Mesendoderm (in vitro differentiated cells): ENCODE results near the gene PRKCA.

Source experiments
- DNase-seq: peaks from one replicate; pipeline ENCODE4 v3.0.0; 2013
- H2AK5ac ChIP-seq: 2 replicates; pipeline ENCODE4 v1.6.1; 2013; ENCODE audit warnings: low read length, inconsistent platforms
- H2BK120ac ChIP-seq: 2 replicates; pipeline ENCODE4 v1.6.1; 2013; ENCODE audit warnings: low read depth, mild to moderate bottlenecking, low read length, moderate library complexity, mixed read lengths
- H2BK15ac ChIP-seq: replicated peaks from 2 replicates; pipeline ENCODE4 v1.6.1; 2013; ENCODE audit warnings: low read depth, mild to moderate bottlenecking, moderate library complexity
- H2BK5ac ChIP-seq: 2 replicates; pipeline ENCODE4 v1.6.1; 2013; ENCODE audit warnings: low read length, inconsistent platforms
- H3K18ac ChIP-seq: 2 replicates; pipeline ENCODE4 v1.6.1; 2013; ENCODE audit warnings: mild to moderate bottlenecking, low read length, mixed read lengths
- H3K23ac ChIP-seq: one replicate; pipeline ENCODE4 v1.6.1; 2013; ENCODE audit warnings: low read length
- H3K27ac ChIP-seq: 2 replicates; pipeline ENCODE4 v1.5.1; 2013; ENCODE audit warnings: low read depth, mild to moderate bottlenecking, inconsistent platforms, low read length, moderate library complexity
- H3K27me3 ChIP-seq: 2 replicates; pipeline ENCODE4 v1.6.1; 2013; ENCODE audit warnings: low read length, control low read depth, mild to moderate bottlenecking, inconsistent platforms; ENCODE audit not compliant: insufficient read depth, poor library complexity
- H3K36me3 ChIP-seq: 2 replicates; pipeline ENCODE4 v1.6.1; 2013; ENCODE audit warnings: low read length, inconsistent platforms; ENCODE audit not compliant: control insufficient read depth, insufficient read depth
- H3K4ac ChIP-seq: one replicate; pipeline ENCODE4 v1.6.1; 2013; ENCODE audit warnings: low read depth, mild to moderate bottlenecking, low read length, moderate library complexity
- H3K4me1 ChIP-seq: 2 replicates; pipeline ENCODE4 v1.6.1; 2013; ENCODE audit warnings: low read depth, low read length, inconsistent platforms; ENCODE audit not compliant: control insufficient read depth
- H3K4me2 ChIP-seq: 2 replicates; pipeline ENCODE4 v1.6.1; 2013; ENCODE audit warnings: low read length
- H3K4me3 ChIP-seq: 2 replicates; pipeline ENCODE4 v1.5.1; 2013; ENCODE audit warnings: mild to moderate bottlenecking, low read length
- H3K56ac ChIP-seq: one replicate; pipeline ENCODE4 v1.6.1; 2013; ENCODE audit warnings: low read length
- H3K79me1 ChIP-seq: 2 replicates; pipeline ENCODE4 v1.6.1; 2013; ENCODE audit warnings: low read length, inconsistent platforms
- H3K79me2 ChIP-seq: 2 replicates; pipeline ENCODE4 v1.6.1; 2013; ENCODE audit warnings: mild to moderate bottlenecking, low read length; ENCODE audit not compliant: control insufficient read depth, insufficient read depth
- H3K9ac ChIP-seq: 2 replicates; pipeline ENCODE4 v1.6.1; 2013; ENCODE audit warnings: low read length, inconsistent platforms
- H4K5ac ChIP-seq: one replicate; pipeline ENCODE4 v1.6.1; 2013; ENCODE audit warnings: low read length
- H4K8ac ChIP-seq: one replicate; pipeline ENCODE4 v1.6.1; 2013; ENCODE audit warnings: low read depth, mild to moderate bottlenecking, control low read depth, low read length, moderate library complexity
- WGBS: extraction: QIAGEN DNeasy Blood & Tissue Kit; methylation state at CpG from one replicate; pipeline ENCODE4 v1.1.7; 2013; ENCODE audit warnings: low lambda C conversion rate, missing lambda C conversion rate; ENCODE audit not compliant: insufficient coverage; ENCODE audit errors: extremely low coverage; 5-methylcytosine and 5-hydroxymethylcytosine counted together

The PRKCA gene

GRCh38 chr17:66671156-66671555 is 368.7 kb downstream of the PRKCA start:
- no peak overlapping the region for H3K23ac ChIP-seq
- H4K5ac ChIP-seq: no peak overlapping the region
- H3K36me3 ChIP-seq: no peaks in the 10 kb centered on the region
- no peak overlapping the region for H3K4me3 ChIP-seq
- H4K8ac ChIP-seq: no peak overlapping the region
- no CpG with 5 or more reads among the region's 6 CpGs for WGBS
- H3K27ac ChIP-seq: no peak overlapping the region
- H3K4me1 ChIP-seq: no peaks in the 10 kb centered on the region
- H3K18ac ChIP-seq: no peak overlapping the region
- H3K4me2 ChIP-seq: no peak overlapping the region
- H3K56ac ChIP-seq: no peak overlapping the region
- no peak overlapping the region for H2BK5ac ChIP-seq
- H3K9ac ChIP-seq: no peak overlapping the region
- no peak overlapping the region for H2BK15ac ChIP-seq
- DNase-seq: peak; percentile 61
- H2BK120ac ChIP-seq: no peak overlapping the region
- no peak overlapping the region for H3K4ac ChIP-seq
- no peaks in the 10 kb centered on the region for H3K79me1 ChIP-seq
- no peaks in the 10 kb centered on the region for H3K27me3 ChIP-seq
- H3K79me2 ChIP-seq: no peaks in the 10 kb centered on the region
- no peak overlapping the region for H2AK5ac ChIP-seq

GRCh38 chr17:66673668-66674276 is 371.4 kb downstream of the PRKCA start:
- DNase-seq: peak; percentile 88
- no peak overlapping the region for H3K4me3 ChIP-seq
- H4K5ac ChIP-seq: no peak overlapping the region

GRCh38 chr17:66675273-66675990 is 373.0 kb downstream of the PRKCA start:
- no peak overlapping the region for H4K5ac ChIP-seq
- H3K4me1 ChIP-seq: no peaks in the 10 kb centered on the region
- H3K27me3 ChIP-seq: no peaks in the 10 kb centered on the region
- no peak overlapping the region for H3K56ac ChIP-seq
- no peaks in the 10 kb centered on the region for H3K79me2 ChIP-seq
- H4K8ac ChIP-seq: no peak overlapping the region
- no peak overlapping the region for H2BK15ac ChIP-seq
- H3K79me1 ChIP-seq: no peaks in the 10 kb centered on the region
- no CpG with 5 or more reads among the region's 16 CpGs for WGBS
- no peak overlapping the region for H3K9ac ChIP-seq
- no peak overlapping the region for H3K18ac ChIP-seq
- H3K4me3 ChIP-seq: no peak overlapping the region
- no peak overlapping the region for H3K4ac ChIP-seq
- no peaks in the 10 kb centered on the region for H3K36me3 ChIP-seq
- no peak overlapping the region for H2BK120ac ChIP-seq
- DNase-seq: peak; percentile 11
- H3K27ac ChIP-seq: no peak overlapping the region
- H3K23ac ChIP-seq: no peak overlapping the region
- no peak overlapping the region for H3K4me2 ChIP-seq
- no peak overlapping the region for H2AK5ac ChIP-seq
- no peak overlapping the region for H2BK5ac ChIP-seq

More at GRCh38 chr17:66673668-66674276, 371.4 kb downstream of the PRKCA start:
- H3K79me2 ChIP-seq: no peaks in the 10 kb centered on the region
- H2BK15ac ChIP-seq: no peak overlapping the region
- no peaks in the 10 kb centered on the region for H3K79me1 ChIP-seq
- WGBS: no CpG with 5 or more reads among the region's 8 CpGs
- no peak overlapping the region for H3K23ac ChIP-seq
- H3K4me1 ChIP-seq: no peaks in the 10 kb centered on the region
- no peaks in the 10 kb centered on the region for H3K27me3 ChIP-seq
- H3K4ac ChIP-seq: no peak overlapping the region
- no peak overlapping the region for H3K9ac ChIP-seq
- H2BK5ac ChIP-seq: no peak overlapping the region
- no peak overlapping the region for H3K4me2 ChIP-seq
- no peak overlapping the region for H3K18ac ChIP-seq
- H3K56ac ChIP-seq: no peak overlapping the region
- H3K36me3 ChIP-seq: no peaks in the 10 kb centered on the region
- H3K27ac ChIP-seq: no peak overlapping the region
- no peak overlapping the region for H4K8ac ChIP-seq
- H2AK5ac ChIP-seq: no peak overlapping the region
- no peak overlapping the region for H2BK120ac ChIP-seq

- H3K36me3 ChIP-seq: no peaks in the 10 kb centered on the region
- WGBS: no CpG with 5 or more reads among the region's 17 CpGs
- H3K9ac ChIP-seq: no peak overlapping the region
- no peak overlapping the region for H4K5ac ChIP-seq
- no peak overlapping the region for H3K18ac ChIP-seq
- H2BK15ac ChIP-seq: no peak overlapping the region
- no peaks in the 10 kb centered on the region for H3K79me1 ChIP-seq
- no peak overlapping the region for H2BK120ac ChIP-seq
- H3K56ac ChIP-seq: no peak overlapping the region
- no peaks in the 10 kb centered on the region for H3K27me3 ChIP-seq
- no peak overlapping the region for H3K4me2 ChIP-seq
- no peak overlapping the region for H3K4ac ChIP-seq
- H3K79me2 ChIP-seq: no peaks in the 10 kb centered on the region
- H3K4me1 ChIP-seq: no peaks in the 10 kb centered on the region
- H2AK5ac ChIP-seq: no peak overlapping the region
- H3K4me3 ChIP-seq: no peak overlapping the region
- no peak for DNase-seq
- H3K27ac ChIP-seq: no peak overlapping the region
- H2BK5ac ChIP-seq: no peak overlapping the region
- H4K8ac ChIP-seq: no peak overlapping the region
- no peak overlapping the region for H3K23ac ChIP-seq
Measured at GRCh38 chr17:66675991-66676371, 373.6 kb downstream of the PRKCA start.

- Histone ChIP-seq H3K23ac (no peak overlapping the region), H4K5ac (no peak overlapping the region), H3K79me2 (no peaks in the 10 kb centered on the region), H3K79me1 (no peaks in the 10 kb centered on the region), H3K4ac (no peak overlapping the region), H2BK120ac (no peak overlapping the region), H3K27ac (no peak overlapping the region), H3K36me3 (no peaks in the 10 kb centered on the region), H2AK5ac (no peak overlapping the region), H3K4me2 (no peak overlapping the region), H3K56ac (no peak overlapping the region), H4K8ac (no peak overlapping the region), H3K27me3 (no peaks in the 10 kb centered on the region), H3K18ac (no peak overlapping the region), H3K4me3 (no peak overlapping the region), H3K9ac (no peak overlapping the region), H2BK15ac (no peak overlapping the region), H2BK5ac (no peak overlapping the region), H3K4me1 (no peaks in the 10 kb centered on the region)
- WGBS: no CpG with 5 or more reads among the region's 11 CpGs
- DNase-seq: no peak
Measured at GRCh38 chr17:66676421-66676820, 374.0 kb downstream of the PRKCA start.
